Mucosa of descending colon (tissue), 3 donors: ENCODE results near the gene ODAD3. TPM values are rescaled to one million over a fixed set of nuclear protein-coding genes. Genes with fewer than 3 reads are reported as not detected.

Source experiments
- ATAC-seq: fragments of 200-7000 bp; cut with Tn5 transposase; one replicate; pipeline ENCODE4 v1.9.1; 2020; ENCODE audit warnings: mild to moderate bottlenecking, moderate library complexity
- DNase-seq, 3 donors: peaks; one replicate each; pipeline ENCODE4 v3.0.0-alpha.2; 2020
- H3K36me3 ChIP-seq: fragments of 200-600 bp; one replicate; pipeline ENCODE4 v1.8.0; 2021; ENCODE audit warnings: low read depth, mild to moderate bottlenecking
- H3K4me1 ChIP-seq: fragments of 200-600 bp; one replicate; pipeline ENCODE4 v1.8.0; 2021; ENCODE audit warnings: low read depth, mild to moderate bottlenecking
- H3K4me3 ChIP-seq: fragments of 200-600 bp; one replicate; pipeline ENCODE4 v1.8.0; 2021; ENCODE audit warnings: mild to moderate bottlenecking
- H3K9me3 ChIP-seq: fragments of 200-600 bp; one replicate; pipeline ENCODE4 v1.8.0; 2021; ENCODE audit warnings: mild to moderate bottlenecking
- intact Hi-C, 2 donors: fragments of 100-400 bp; cut with DNase I in 1 of 2; cut with micrococcal nuclease in 1 of 2; formaldehyde crosslinking; loops; one replicate each; pipeline versions ENCODE4 v1.11.0 to v1.11.1; 2022; cut with DNase I, micrococcal nuclease
- total RNA-seq, 3 donors: library from RNA; stranded (reverse); fragmentation: NEBNext Ultra II Directional in 2 of 3; extraction: Animal tissue kit (Norgen Biotek cat#: 25700) in 2 of 3; gene quantifications; one replicate each; pipeline versions ENCODE4 v1.2.1 to v1.2.4, GENCODE V29; 2021 to 2023
- TF ChIP-seq, protein P1 (sequence below): fragments of 200-600 bp; IDR thresholded peaks from one replicate; pipeline ENCODE4 v1.8.0; 2022; ENCODE audit warnings: antibody characterized with exemption, mild to moderate bottlenecking
- donor health status: DM: no; HTN: no; CAD: no; lungs with moderate emphysema.
- donor health status: DM: no; HTN: no; CAD: no.
- donor health status: DM: no; HTN: yes; CAD: no.

Gene ODAD3
- total RNA-seq, 3 donors from 2014 or later: 0.14 to 0.28 TPM; not detected in 1

DNA sequence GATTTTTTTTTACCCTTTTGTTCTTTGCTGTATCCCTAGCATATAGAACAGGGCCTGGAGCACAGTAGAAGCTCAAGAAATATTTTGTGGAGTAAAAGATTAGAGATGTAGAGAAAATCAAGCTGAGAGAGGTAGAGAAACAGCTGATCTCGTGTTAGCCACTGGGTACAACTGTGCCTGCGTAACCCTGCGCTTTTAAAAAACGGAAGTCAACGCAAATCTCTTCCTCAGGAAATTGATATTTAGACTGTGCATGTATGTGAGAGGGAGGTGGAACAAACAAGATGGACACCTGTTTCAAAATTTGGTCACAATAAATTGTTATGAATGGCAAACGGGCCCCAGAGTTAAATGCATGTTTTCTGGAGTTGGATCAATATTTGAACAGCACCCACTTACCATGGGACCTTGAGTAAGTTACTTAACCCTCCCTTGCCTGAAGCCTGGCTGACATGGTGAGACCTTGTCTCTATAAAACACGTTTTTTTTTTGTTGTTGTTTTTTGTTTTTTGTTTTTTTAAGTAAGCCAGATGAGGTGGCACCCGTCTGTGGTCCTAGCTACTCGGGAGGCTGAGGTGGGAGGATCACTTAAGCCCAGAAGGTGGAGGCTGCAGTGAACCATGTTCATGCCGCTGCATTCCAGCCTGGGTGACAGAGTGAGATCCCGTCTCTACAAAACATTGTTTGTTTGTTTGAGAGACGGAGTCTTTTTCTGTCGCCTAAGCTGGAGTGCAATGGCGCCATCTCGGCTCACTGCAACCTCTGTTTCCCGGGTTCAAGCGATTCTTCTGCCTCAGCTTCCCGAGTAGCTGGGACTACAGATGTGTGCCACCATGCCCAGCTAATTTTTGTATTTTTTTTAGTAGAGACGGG is 47.5 kb downstream of the ODAD3 start:
- H3K4me1 ChIP-seq: peaks cover 12% of the 10 kb centered on the region
- no peak for ATAC-seq
- intact Hi-C loops: no loop called here
- peaks cover 2% of the 10 kb centered on the region for H3K9me3 ChIP-seq
- no peak for DNase-seq
- TF ChIP-seq, protein P1, sequence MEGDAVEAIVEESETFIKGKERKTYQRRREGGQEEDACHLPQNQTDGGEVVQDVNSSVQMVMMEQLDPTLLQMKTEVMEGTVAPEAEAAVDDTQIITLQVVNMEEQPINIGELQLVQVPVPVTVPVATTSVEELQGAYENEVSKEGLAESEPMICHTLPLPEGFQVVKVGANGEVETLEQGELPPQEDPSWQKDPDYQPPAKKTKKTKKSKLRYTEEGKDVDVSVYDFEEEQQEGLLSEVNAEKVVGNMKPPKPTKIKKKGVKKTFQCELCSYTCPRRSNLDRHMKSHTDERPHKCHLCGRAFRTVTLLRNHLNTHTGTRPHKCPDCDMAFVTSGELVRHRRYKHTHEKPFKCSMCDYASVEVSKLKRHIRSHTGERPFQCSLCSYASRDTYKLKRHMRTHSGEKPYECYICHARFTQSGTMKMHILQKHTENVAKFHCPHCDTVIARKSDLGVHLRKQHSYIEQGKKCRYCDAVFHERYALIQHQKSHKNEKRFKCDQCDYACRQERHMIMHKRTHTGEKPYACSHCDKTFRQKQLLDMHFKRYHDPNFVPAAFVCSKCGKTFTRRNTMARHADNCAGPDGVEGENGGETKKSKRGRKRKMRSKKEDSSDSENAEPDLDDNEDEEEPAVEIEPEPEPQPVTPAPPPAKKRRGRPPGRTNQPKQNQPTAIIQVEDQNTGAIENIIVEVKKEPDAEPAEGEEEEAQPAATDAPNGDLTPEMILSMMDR: no peak
- no peak overlapping the region for H3K4me3 ChIP-seq
- H3K36me3 ChIP-seq: no peaks in the 10 kb centered on the region

DNA sequence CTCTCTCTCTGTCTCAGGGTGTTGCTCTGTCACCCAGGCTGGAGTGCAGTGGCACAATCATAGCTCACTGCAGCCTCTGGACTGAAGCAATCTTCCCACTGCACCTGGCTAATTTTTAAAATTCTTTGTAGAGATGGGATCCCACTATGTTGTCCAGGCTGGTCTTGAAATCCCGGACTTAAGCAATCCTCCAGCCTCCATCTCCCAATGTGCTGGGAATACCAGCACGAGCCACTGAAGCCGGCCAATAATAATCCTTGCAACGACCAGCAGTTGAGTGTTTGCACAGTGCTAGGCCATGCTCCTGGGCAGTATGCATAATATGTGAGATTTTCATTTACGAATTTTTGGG is 50.2 kb downstream of the ODAD3 start:
- H3K9me3 ChIP-seq: no peaks in the 10 kb centered on the region
- intact Hi-C loops: no loop called here
- no peaks in the 10 kb centered on the region for H3K36me3 ChIP-seq
- ATAC-seq (no peak), DNase-seq (no peak)
- TF ChIP-seq, protein P1: no peak
- peaks cover 29% of the 10 kb centered on the region for H3K4me1 ChIP-seq
- H3K4me3 ChIP-seq: no peak overlapping the region

DNA sequence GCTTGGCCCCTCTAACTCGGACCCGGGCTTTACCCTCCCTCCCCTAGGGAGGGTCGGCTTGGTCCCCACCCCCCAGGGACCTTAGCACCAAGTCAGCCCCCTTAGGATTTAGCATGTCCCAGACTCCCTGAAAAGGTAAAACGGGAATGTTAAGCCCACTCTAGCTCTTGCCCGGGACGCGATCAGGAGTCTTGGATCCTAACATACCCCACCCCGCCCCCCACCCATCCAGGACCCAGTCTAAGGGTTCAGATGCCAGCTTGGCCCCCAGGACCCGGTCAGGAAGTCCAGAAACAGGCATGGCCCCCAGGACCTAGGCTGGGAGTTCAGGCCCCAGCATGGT is 51.2 kb downstream of the ODAD3 start:
- DNase-seq (peak in 1 of 3 donors; percentile 32), ATAC-seq (no peak)
- Histone ChIP-seq H3K9me3 (no peaks in the 10 kb centered on the region), H3K4me1 (peaks cover 29% of the 10 kb centered on the region), H3K4me3 (no peak overlapping the region), H3K36me3 (no peaks in the 10 kb centered on the region)
- TF ChIP-seq, protein P1: no peak
- intact Hi-C loops: no loop called here

DNA sequence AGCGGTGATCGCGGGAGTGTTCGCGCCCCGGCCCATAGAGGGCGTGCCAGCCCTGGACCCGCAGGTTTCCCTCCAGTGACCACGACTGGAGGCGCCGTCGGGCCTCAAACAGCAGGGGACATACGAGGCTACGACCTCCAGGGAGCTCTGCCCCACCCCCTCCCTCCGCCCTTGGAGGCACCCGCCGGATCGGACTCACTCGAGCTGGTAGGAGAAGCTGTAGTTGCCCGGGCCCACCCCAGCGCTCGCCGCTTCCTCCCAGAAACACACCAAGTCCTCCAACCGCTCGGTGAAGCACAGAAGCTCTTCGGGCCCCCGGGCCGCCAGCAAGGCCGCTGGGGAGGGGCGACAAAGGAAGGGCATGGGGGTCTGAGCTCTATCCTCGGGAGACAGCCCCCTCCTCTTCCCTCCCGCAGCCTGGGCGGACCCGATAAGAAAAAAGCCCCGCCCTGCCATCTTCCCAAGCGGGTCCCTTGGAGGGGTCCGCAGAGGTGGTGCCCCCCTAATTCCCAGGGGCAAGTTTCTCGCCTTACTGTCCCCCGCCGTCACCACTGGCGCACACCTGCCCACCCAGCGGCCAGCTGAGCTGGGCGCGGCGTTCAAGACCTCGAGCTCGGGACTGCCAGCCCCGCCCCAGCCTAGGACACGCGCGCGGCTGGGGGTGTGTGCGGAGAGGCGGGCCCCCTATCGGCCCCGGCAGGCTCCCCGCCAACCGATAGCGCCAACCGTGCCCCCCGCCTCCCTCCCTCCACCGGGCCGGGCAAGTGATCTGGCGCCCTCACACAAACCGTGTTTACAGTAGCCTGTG is 51.8 kb downstream of the ODAD3 start:
- intact Hi-C loops: no loop called here
- peak; percentile 19 for ATAC-seq
- no peaks in the 10 kb centered on the region for H3K9me3 ChIP-seq

DNA sequence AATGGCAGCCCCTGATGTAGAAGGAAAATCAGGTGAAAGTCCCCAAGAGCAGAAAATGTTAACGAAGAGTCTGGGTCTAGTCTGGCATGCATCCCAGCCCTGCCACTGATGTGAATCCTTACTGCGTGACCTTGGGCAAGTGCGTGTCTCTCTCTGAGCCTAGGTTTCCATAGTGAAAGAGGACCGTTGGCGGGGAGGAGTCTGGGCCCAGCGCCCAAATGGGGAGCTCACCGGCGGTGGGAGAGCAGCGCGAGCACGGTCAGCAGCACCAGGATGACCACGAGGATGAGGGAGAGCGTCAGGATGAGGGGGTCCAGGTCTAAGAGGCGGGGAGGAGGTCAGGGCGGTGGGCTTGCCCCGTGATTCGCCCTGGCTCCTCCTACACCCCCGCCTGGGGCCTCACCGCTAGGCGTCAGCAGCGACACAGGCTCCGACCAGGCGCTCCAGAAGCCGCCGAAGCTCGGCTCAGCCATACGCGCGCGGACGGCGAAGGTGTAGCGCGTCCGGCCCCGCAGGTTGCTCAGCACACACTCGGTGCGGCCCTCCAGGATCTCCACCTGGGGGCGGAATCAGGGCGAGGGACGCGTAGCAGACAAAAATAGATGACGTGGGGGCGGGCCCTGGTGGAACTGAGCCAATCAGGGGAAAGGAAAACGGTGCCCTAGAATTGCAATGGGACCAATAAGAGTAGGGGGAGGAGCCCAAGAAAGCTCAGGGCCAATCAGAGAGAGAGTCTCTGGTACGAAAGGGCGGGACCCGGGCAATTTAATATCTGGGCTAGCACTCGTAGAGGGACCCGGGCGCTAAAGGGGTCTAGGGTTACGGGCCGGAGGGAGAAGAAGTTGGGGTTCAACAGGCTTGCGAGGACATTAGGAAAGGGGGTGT is 54.0 kb downstream of the ODAD3 start:
- H3K4me1 ChIP-seq: peaks cover 33% of the 10 kb centered on the region
- peak overlapping the region; percentile 24 for H3K4me3 ChIP-seq
- H3K9me3 ChIP-seq: no peaks in the 10 kb centered on the region
- TF ChIP-seq, protein P1: peak; percentile 66
- intact Hi-C loops: no loop called here
- no peaks in the 10 kb centered on the region for H3K36me3 ChIP-seq
- peak; percentile 96 to 97 (median 96) for DNase-seq
- peak; percentile 89 for ATAC-seq

More for the DNA sequence above, 51.8 kb downstream of the ODAD3 start:
- TF ChIP-seq, protein P1: peak; percentile 61
- DNase-seq: peak; percentile 59 to 78 (median 70)
- Histone ChIP-seq H3K4me1 (peaks cover 29% of the 10 kb centered on the region), H3K4me3 (no peak overlapping the region), H3K36me3 (no peaks in the 10 kb centered on the region)
